WI38 (cell line): ENCODE measurements around the gene BABAM2.
"Not testable (repeated sequence)": the region's sequence is repeated elsewhere in the genome, so short reads cannot be mapped to it uniquely, and the experiment has no call there.

Experiments used
- H3K4me3 ChIP-seq: 2 replicates; pipeline ENCODE4 v1.5.1; 2011; ENCODE audit warnings: low read depth, mild to moderate bottlenecking, control low read depth, low read length
- CTCF ChIP-seq: IDR thresholded peaks from 2 replicates; pipeline ENCODE4 v1.5.1; 2012; ENCODE audit warnings: low read depth, mild to moderate bottlenecking, control low read depth, low read length

Gene BABAM2

GRCh38 chr2:27973592-27973991, 83.1 kb downstream of the BABAM2 start:
- H3K4me3 ChIP-seq, result no peak overlapping the region
- TF ChIP-seq CTCF, result 0 out of 2 replicates have a peak, but pooled peaks have one; percentile 9

- H3K4me3 ChIP-seq, result no peak overlapping the region
- no peak for TF ChIP-seq CTCF
Measured at GRCh38 chr2:27976308-27976707, 85.8 kb downstream of the BABAM2 start.

- no peak for TF ChIP-seq CTCF
- H3K4me3 ChIP-seq, result no peak overlapping the region; the same call in 1 of the 2 replicates
Measured at GRCh38 chr2:27977731-27978312, 87.3 kb downstream of the BABAM2 start.

- H3K4me3 ChIP-seq, result not testable (repeated sequence)
Measured at GRCh38 chr2:27978761-27979160, 88.2 kb downstream of the BABAM2 start.

- TF ChIP-seq CTCF, result no peak
- H3K4me3 ChIP-seq, result no peak overlapping the region
Measured at GRCh38 chr2:27980242-27980641, 89.7 kb downstream of the BABAM2 start.

- TF ChIP-seq CTCF, result no peak
Measured at GRCh38 chr2:27984153-27984552, 93.6 kb downstream of the BABAM2 start.

GRCh38 chr2:27988306-27988705, 97.8 kb downstream of the BABAM2 start:
- H3K4me3 ChIP-seq, result no peak overlapping the region

More at GRCh38 chr2:27984153-27984552, 93.6 kb downstream of the BABAM2 start:
- H3K4me3 ChIP-seq, result no peak overlapping the region

More at GRCh38 chr2:27988306-27988705, 97.8 kb downstream of the BABAM2 start:
- no peak for TF ChIP-seq CTCF
